SK-N-SH treated with all-trans-retinoic acid at 6 μM for 48 hours (cell line): ENCODE data around the gene SPRR2A.

ENCODE experiments used
- ATAC-seq: fragments of 200-7000 bp; cut with Tn5 transposase; 3 replicates; pipeline ENCODE4 v1.9.1; 2020; ENCODE audit warnings: mild to moderate bottlenecking, moderate library complexity
- ARNTL ChIP-seq: fragments of 450-650 bp; formaldehyde crosslinking; IDR thresholded peaks from 2 replicates; pipeline ENCODE4 v1.5.0; 2020; ENCODE audit warnings: low read depth, mild to moderate bottlenecking, moderate library complexity, borderline replicate concordance
- BACH2 ChIP-seq: fragments of 250-450 bp; sonication (Bioruptor Pico); IDR thresholded peaks from 2 replicates; pipeline ENCODE4 v1.9.0; 2021; ENCODE audit warnings: mild to moderate bottlenecking, borderline replicate concordance
- CSDC2 ChIP-seq: fragments of 250-450 bp; sonication (Bioruptor Pico); IDR thresholded peaks from 2 replicates; pipeline ENCODE4 v1.5.0; 2020; ENCODE audit warnings: mild to moderate bottlenecking, moderate library complexity
- ESRRG ChIP-seq: fragments of 250-450 bp; sonication (Bioruptor Pico); IDR thresholded peaks from 2 replicates; pipeline ENCODE4 v1.6.1; 2021; ENCODE audit warnings: mild to moderate bottlenecking
- GLIS3 ChIP-seq: fragments of 250-450 bp; sonication (Bioruptor Pico); IDR thresholded peaks from 2 replicates; pipeline ENCODE4 v1.5.0; 2020; ENCODE audit warnings: mild to moderate bottlenecking, moderate library complexity
- ISL1 ChIP-seq: fragments of 250-450 bp; sonication (Bioruptor Pico); IDR thresholded peaks from 2 replicates; pipeline ENCODE4 v2.1.2; 2022; ENCODE audit warnings: mild to moderate bottlenecking, moderate library complexity
- OSR1 ChIP-seq: fragments of 250-450 bp; sonication (Bioruptor Pico); IDR thresholded peaks from 2 replicates; pipeline ENCODE4 v1.8.0; 2022; ENCODE audit warnings: moderate library complexity, mild to moderate bottlenecking, inconsistent platforms
- PPARA ChIP-seq: fragments of 250-450 bp; sonication (Bioruptor Pico); IDR thresholded peaks from 2 replicates; pipeline ENCODE4 v1.5.0; 2020; ENCODE audit warnings: mild to moderate bottlenecking, borderline replicate concordance
- RARB ChIP-seq: fragments of 250-450 bp; sonication (Bioruptor Pico); IDR thresholded peaks from 2 replicates; pipeline ENCODE4 v1.8.0; 2021; ENCODE audit warnings: mild to moderate bottlenecking, moderate library complexity
- SNAI2 ChIP-seq: fragments of 250-450 bp; sonication (Bioruptor Pico); IDR thresholded peaks from 2 replicates; pipeline ENCODE4 v1.5.0; 2020; ENCODE audit warnings: mild to moderate bottlenecking, moderate library complexity
- TCF4 ChIP-seq: fragments of 250-450 bp; sonication (Bioruptor Pico); IDR thresholded peaks from 2 replicates; pipeline ENCODE4 v1.8.0; 2021; ENCODE audit warnings: mild to moderate bottlenecking, moderate library complexity, borderline replicate concordance
- TOX ChIP-seq: fragments of 250-450 bp; sonication (Bioruptor Pico); IDR thresholded peaks from 2 replicates; pipeline ENCODE4 v1.8.0; 2021; ENCODE audit warnings: mild to moderate bottlenecking, moderate library complexity, borderline replicate concordance
- ZC3H10 ChIP-seq: fragments of 250-450 bp; sonication (Bioruptor Pico); IDR thresholded peaks from 2 replicates; pipeline ENCODE4 v1.5.1; 2021; ENCODE audit warnings: mild to moderate bottlenecking, moderate library complexity
- ZFP3 ChIP-seq: fragments of 250-450 bp; sonication (Bioruptor Pico); IDR thresholded peaks from 2 replicates; pipeline ENCODE4 v1.5.0; 2020; ENCODE audit warnings: mild to moderate bottlenecking, moderate library complexity
- ZFP30 ChIP-seq: fragments of 450-650 bp; formaldehyde crosslinking; IDR thresholded peaks from 2 replicates; pipeline ENCODE4 v1.5.0; 2022; ENCODE audit warnings: mild to moderate bottlenecking, moderate library complexity
- ZNF565 ChIP-seq: fragments of 450-650 bp; formaldehyde crosslinking; conservative IDR thresholded peaks from 2 replicates; pipeline ENCODE4 v1.5.0; 2020; ENCODE audit warnings: low read depth, mild to moderate bottlenecking, moderate library complexity
- ZNF70 ChIP-seq: fragments of 450-650 bp; formaldehyde crosslinking; IDR thresholded peaks from 2 replicates; pipeline ENCODE4 v1.5.0; 2020; ENCODE audit warnings: mild to moderate bottlenecking, moderate library complexity
- ZNF8 ChIP-seq: fragments of 450-650 bp; formaldehyde crosslinking; IDR thresholded peaks from 2 replicates; pipeline ENCODE4 v1.5.0; 2020; ENCODE audit warnings: mild to moderate bottlenecking, moderate library complexity
- TF ChIP-seq, protein P1 (sequence below): fragments of 250-450 bp; sonication (Bioruptor Pico); IDR thresholded peaks from 2 replicates; pipeline ENCODE4 v1.5.0; 2020; ENCODE audit warnings: mild to moderate bottlenecking, moderate library complexity
- TF ChIP-seq, protein P2 (sequence below): fragments of 250-450 bp; sonication (Bioruptor Pico); IDR thresholded peaks from 2 replicates; pipeline ENCODE4 v1.5.1; 2020; ENCODE audit warnings: low read depth, mild to moderate bottlenecking, moderate library complexity
- TF ChIP-seq, protein P3 (sequence below): fragments of 250-450 bp; sonication (Bioruptor Pico); IDR thresholded peaks from 2 replicates; pipeline ENCODE4 v1.5.1; 2021; ENCODE audit warnings: mild to moderate bottlenecking, moderate library complexity
- TF ChIP-seq, protein P4 (sequence below): fragments of 250-450 bp; sonication (Bioruptor Pico); IDR thresholded peaks from 2 replicates; pipeline ENCODE4 v1.8.0; 2020; ENCODE audit warnings: mild to moderate bottlenecking, moderate library complexity, borderline replicate concordance

The SPRR2A gene

DNA sequence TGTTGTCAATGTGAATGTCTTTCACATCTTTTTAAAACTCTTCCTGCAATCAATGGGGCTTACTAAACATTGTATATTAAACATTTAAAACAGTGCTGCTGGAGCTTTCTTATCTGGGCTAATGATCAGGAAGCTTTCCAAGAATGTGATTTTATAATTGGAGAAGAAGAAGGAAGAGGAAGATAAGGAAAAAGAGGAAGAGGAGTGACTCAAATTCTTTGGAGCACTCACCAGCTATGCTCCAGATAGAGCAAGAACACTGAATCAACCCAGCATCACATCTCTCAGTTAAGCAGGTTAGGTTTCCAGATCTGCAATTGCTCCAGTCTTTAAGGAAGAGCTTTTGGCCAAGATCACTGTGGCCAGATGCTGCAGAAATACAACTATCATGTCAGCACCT lies 38.5 kb upstream of the SPRR2A start:
- ATAC-seq = no peak
- TF ChIP-seq TOX (CRISPR knock-in tag) (no peak), TCF4 (CRISPR knock-in tag) (no peak), ZNF70 (CRISPR knock-in tag) (no peak), RARB (CRISPR knock-in tag) (no peak), ISL1 (no peak), ZFP30 (CRISPR knock-in tag) (no peak), ZFP3 (CRISPR knock-in tag) (no peak), CSDC2 (CRISPR knock-in tag) (no peak), ARNTL (CRISPR knock-in tag) (no peak), PPARA (no peak), BACH2 (CRISPR knock-in tag) (no peak), ZNF8 (CRISPR knock-in tag) (no peak), OSR1 (no peak), ZC3H10 (CRISPR knock-in tag) (no peak), ZNF565 (no peak), SNAI2 (CRISPR knock-in tag) (no peak)
- TF ChIP-seq, protein P1, sequence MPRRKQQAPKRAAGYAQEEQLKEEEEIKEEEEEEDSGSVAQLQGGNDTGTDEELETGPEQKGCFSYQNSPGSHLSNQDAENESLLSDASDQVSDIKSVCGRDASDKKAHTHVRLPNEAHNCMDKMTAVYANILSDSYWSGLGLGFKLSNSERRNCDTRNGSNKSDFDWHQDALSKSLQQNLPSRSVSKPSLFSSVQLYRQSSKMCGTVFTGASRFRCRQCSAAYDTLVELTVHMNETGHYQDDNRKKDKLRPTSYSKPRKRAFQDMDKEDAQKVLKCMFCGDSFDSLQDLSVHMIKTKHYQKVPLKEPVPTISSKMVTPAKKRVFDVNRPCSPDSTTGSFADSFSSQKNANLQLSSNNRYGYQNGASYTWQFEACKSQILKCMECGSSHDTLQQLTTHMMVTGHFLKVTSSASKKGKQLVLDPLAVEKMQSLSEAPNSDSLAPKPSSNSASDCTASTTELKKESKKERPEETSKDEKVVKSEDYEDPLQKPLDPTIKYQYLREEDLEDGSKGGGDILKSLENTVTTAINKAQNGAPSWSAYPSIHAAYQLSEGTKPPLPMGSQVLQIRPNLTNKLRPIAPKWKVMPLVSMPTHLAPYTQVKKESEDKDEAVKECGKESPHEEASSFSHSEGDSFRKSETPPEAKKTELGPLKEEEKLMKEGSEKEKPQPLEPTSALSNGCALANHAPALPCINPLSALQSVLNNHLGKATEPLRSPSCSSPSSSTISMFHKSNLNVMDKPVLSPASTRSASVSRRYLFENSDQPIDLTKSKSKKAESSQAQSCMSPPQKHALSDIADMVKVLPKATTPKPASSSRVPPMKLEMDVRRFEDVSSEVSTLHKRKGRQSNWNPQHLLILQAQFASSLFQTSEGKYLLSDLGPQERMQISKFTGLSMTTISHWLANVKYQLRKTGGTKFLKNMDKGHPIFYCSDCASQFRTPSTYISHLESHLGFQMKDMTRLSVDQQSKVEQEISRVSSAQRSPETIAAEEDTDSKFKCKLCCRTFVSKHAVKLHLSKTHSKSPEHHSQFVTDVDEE (CRISPR knock-in tag) = no peak
- TF ChIP-seq, protein P2, sequence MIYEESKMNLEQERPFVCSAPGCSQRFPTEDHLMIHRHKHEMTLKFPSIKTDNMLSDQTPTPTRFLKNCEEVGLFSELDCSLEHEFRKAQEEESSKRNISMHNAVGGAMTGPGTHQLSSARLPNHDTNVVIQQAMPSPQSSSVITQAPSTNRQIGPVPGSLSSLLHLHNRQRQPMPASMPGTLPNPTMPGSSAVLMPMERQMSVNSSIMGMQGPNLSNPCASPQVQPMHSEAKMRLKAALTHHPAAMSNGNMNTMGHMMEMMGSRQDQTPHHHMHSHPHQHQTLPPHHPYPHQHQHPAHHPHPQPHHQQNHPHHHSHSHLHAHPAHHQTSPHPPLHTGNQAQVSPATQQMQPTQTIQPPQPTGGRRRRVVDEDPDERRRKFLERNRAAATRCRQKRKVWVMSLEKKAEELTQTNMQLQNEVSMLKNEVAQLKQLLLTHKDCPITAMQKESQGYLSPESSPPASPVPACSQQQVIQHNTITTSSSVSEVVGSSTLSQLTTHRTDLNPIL = no peak
- TF ChIP-seq, protein P3, sequence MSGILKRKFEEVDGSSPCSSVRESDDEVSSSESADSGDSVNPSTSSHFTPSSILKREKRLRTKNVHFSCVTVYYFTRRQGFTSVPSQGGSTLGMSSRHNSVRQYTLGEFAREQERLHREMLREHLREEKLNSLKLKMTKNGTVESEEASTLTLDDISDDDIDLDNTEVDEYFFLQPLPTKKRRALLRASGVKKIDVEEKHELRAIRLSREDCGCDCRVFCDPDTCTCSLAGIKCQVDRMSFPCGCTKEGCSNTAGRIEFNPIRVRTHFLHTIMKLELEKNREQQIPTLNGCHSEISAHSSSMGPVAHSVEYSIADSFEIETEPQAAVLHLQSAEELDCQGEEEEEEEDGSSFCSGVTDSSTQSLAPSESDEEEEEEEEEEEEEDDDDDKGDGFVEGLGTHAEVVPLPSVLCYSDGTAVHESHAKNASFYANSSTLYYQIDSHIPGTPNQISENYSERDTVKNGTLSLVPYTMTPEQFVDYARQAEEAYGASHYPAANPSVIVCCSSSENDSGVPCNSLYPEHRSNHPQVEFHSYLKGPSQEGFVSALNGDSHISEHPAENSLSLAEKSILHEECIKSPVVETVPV = no peak
- TF ChIP-seq, protein P4, sequence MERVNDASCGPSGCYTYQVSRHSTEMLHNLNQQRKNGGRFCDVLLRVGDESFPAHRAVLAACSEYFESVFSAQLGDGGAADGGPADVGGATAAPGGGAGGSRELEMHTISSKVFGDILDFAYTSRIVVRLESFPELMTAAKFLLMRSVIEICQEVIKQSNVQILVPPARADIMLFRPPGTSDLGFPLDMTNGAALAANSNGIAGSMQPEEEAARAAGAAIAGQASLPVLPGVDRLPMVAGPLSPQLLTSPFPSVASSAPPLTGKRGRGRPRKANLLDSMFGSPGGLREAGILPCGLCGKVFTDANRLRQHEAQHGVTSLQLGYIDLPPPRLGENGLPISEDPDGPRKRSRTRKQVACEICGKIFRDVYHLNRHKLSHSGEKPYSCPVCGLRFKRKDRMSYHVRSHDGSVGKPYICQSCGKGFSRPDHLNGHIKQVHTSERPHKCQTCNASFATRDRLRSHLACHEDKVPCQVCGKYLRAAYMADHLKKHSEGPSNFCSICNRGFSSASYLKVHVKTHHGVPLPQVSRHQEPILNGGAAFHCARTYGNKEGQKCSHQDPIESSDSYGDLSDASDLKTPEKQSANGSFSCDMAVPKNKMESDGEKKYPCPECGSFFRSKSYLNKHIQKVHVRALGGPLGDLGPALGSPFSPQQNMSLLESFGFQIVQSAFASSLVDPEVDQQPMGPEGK (CRISPR knock-in tag) = no peak

DNA sequence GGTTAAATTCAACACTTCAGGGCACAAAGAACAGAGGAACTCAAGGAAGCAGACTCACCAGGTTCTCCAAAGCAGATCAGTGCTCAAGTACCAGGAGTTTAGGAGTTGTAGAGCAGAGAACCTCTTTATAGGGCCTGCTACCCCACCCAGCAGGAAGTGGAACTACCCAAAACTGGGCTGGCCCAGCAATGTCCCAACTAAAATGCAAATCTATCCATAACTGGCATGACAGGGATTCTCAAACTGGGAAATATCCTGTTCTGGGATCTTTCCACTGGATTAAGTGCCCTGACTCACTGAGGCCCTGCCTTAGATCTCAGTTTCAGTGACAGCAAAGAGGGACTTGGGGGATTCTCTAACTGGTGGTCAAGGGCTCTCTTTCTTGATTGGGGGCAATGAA lies 37.1 kb upstream of the SPRR2A start, which contains the start of gene SPRR2E:
TSS of gene SPRR2E (minus strand) at position 101 of the 400 bp plus-strand sequence. CDS start 775 bp downstream, outside the sequence.
- no peak for ATAC-seq
- TF ChIP-seq ZFP3 (CRISPR knock-in tag) (no peak), BACH2 (CRISPR knock-in tag) (no peak), ZNF565 (no peak), TCF4 (CRISPR knock-in tag) (no peak), GLIS3 (CRISPR knock-in tag) (no peak), TOX (CRISPR knock-in tag) (no peak), SNAI2 (CRISPR knock-in tag) (no peak), PPARA (no peak), CSDC2 (CRISPR knock-in tag) (no peak), ESRRG (CRISPR knock-in tag) (no peak), ISL1 (no peak), ARNTL (CRISPR knock-in tag) (no peak), ZFP30 (CRISPR knock-in tag) (no peak)
- TF ChIP-seq, protein P1 (CRISPR knock-in tag) = no peak
- TF ChIP-seq, protein P2 = no peak
- TF ChIP-seq, protein P4 (CRISPR knock-in tag) = no peak
- TF ChIP-seq, protein P3 = no peak
